Measurements from ENCODE around the gene NDUFAF5.

GRCh38 chr20:13749811-13750210 is 35.0 kb upstream of the NDUFAF5 start:
- TF ChIP-seq CTCF (conservative IDR thresholded peaks at IDR 0.05 in 1 of 2, IDR thresholded peaks at IDR 0.05 in 1 of 2; ENCODE audit: extremely low read depth in 1 of 2, insufficient read depth in 1 of 2, low read depth in 1 of 2, low read length in 2 of 2) (no peak), EZH2 (IDR thresholded peaks at IDR 0.05; ENCODE audit: borderline replicate concordance, low read length) (no peak)

Data from mammary epithelial cell (primary cell).